ENCODE data around the gene GPBP1L1. TPM values are rescaled to one million over a fixed set of nuclear protein-coding genes. Genes with fewer than 3 reads are reported as not detected.

Gene GPBP1L1
- polyA plus RNA-seq, 1 of the 3 experiments (the other 2 are of a cell fraction) = 28.5 TPM

Small RNA genes within 50 kb of the gene (small RNA-seq; reads per million reads assigned to genes)
- 0 reads per million in 7 experiments for gene AL355480.1
- gene AL355480.2 = 0 reads per million in 7 experiments
- gene AL355480.3 = 0 reads per million in 7 experiments
- 0 reads per million in 7 experiments for gene AL355480.4

Other genes starting within 250 kb of the GPBP1L1 start
- gene TESK2, start 195.4 kb downstream of the GPBP1L1 start, polyA plus RNA-seq (2012; rRNA removed) = 1.3 TPM in 2 replicates
- gene CCDC163, start 186.5 kb downstream of the GPBP1L1 start, polyA plus RNA-seq (2012; rRNA removed) = 1.1 and 1.6 TPM in 2 replicates
- gene MMACHC, start 186.2 kb downstream of the GPBP1L1 start, polyA plus RNA-seq (2012; rRNA removed) = 4.0 and 4.3 TPM in 2 replicates
- 467 and 551 TPM in 2 replicates for gene PRDX1, start 164.6 kb downstream of the GPBP1L1 start, polyA plus RNA-seq (2012; rRNA removed)
- gene AKR1A1, start 135.7 kb downstream of the GPBP1L1 start, polyA plus RNA-seq (2012; rRNA removed) = 156 and 185 TPM in 2 replicates
- 152 and 153 TPM in 2 replicates for gene NASP, start 102.5 kb downstream of the GPBP1L1 start, polyA plus RNA-seq (2012; rRNA removed)
- 0.31 and 0.41 TPM in 2 replicates for gene CCDC17, start 62.5 kb downstream of the GPBP1L1 start, polyA plus RNA-seq (2012; rRNA removed)
- gene TMEM69, start 1.6 kb upstream of the GPBP1L1 start, polyA plus RNA-seq (2012; rRNA removed) = 46.1 and 74.0 TPM in 2 replicates
- gene IPP, start 64.1 kb upstream of the GPBP1L1 start, polyA plus RNA-seq (2012; rRNA removed) = 3.2 and 4.7 TPM in 2 replicates
- gene MAST2, start 117.1 kb upstream of the GPBP1L1 start, polyA plus RNA-seq (2012; rRNA removed) = 53.4 and 69.0 TPM in 2 replicates